RCC 7860 (cell line): ENCODE results near the gene EIPR1.
"Not testable (repeated sequence)": the region's sequence is repeated elsewhere in the genome, so short reads cannot be mapped to it uniquely, and the experiment has no call there.

Source experiments
- DNase-seq: peaks from one replicate; pipeline ENCODE4 v3.0.0-alpha.2; 2015; ENCODE audit warnings: low spot score
- FAIRE-seq: peaks from 2 replicates; lab custom pipeline; 2012; peaks lifted over from hg19 to GRCh38; lab: Jason Lieb, UNC

EIPR1 gene

GRCh38 chr2:3200420-3200939 is 177.1 kb downstream of the EIPR1 start:
- DNase-seq: no peak

GRCh38 chr2:3199627-3200345 is 177.8 kb downstream of the EIPR1 start:
- no peak for FAIRE-seq
- no peak for DNase-seq

More at GRCh38 chr2:3200420-3200939, 177.1 kb downstream of the EIPR1 start:
- no peak for FAIRE-seq

- not testable (repeated sequence) for DNase-seq, FAIRE-seq
These were observed 178.9 kb downstream of the EIPR1 start for GRCh38 chr2:3198671-3199192.

GRCh38 chr2:3198119-3198518 is 179.5 kb downstream of the EIPR1 start:
- no peak for FAIRE-seq

GRCh38 chr2:3197308-3197707 is 180.3 kb downstream of the EIPR1 start:
- no peak for FAIRE-seq
- DNase-seq: no peak

More at GRCh38 chr2:3198119-3198518, 179.5 kb downstream of the EIPR1 start:
- no peak for DNase-seq

- no peak for FAIRE-seq
- no peak for DNase-seq
These were observed 180.9 kb downstream of the EIPR1 start for GRCh38 chr2:3196716-3197115.

- no peak for FAIRE-seq
- no peak for DNase-seq
These were observed 181.8 kb downstream of the EIPR1 start for GRCh38 chr2:3195641-3196476.

- DNase-seq (no peak), FAIRE-seq (no peak)
These were observed 182.8 kb downstream of the EIPR1 start for GRCh38 chr2:3194828-3195227.

- FAIRE-seq: no peak
- DNase-seq: no peak
These were observed 183.9 kb downstream of the EIPR1 start for GRCh38 chr2:3193443-3194330.

- no peak for FAIRE-seq
- no peak for DNase-seq
These were observed 184.7 kb downstream of the EIPR1 start for GRCh38 chr2:3192920-3193319.

GRCh38 chr2:3192281-3192818 is 185.3 kb downstream of the EIPR1 start:
- FAIRE-seq: no peak
- no peak for DNase-seq

- FAIRE-seq (no peak), DNase-seq (no peak)
These were observed 187.7 kb downstream of the EIPR1 start for GRCh38 chr2:3189961-3190360.

- peak; percentile 33 for DNase-seq
- no peak for FAIRE-seq
These were observed 188.5 kb downstream of the EIPR1 start for GRCh38 chr2:3189076-3189591.

- FAIRE-seq (no peak), DNase-seq (no peak)
These were observed 189.1 kb downstream of the EIPR1 start for GRCh38 chr2:3188405-3188946.

- DNase-seq: no peak
- no peak for FAIRE-seq
These were observed 190.2 kb downstream of the EIPR1 start for GRCh38 chr2:3187467-3187866.

GRCh38 chr2:3186766-3187165 is 190.9 kb downstream of the EIPR1 start:
- no peak for FAIRE-seq
- no peak for DNase-seq

- FAIRE-seq (no peak), DNase-seq (no peak)
These were observed 191.7 kb downstream of the EIPR1 start for GRCh38 chr2:3185910-3186309.

GRCh38 chr2:3185256-3185655 is 192.4 kb downstream of the EIPR1 start:
- no peak for DNase-seq
- FAIRE-seq: no peak

- DNase-seq (no peak), FAIRE-seq (no peak)
These were observed 193.5 kb downstream of the EIPR1 start for GRCh38 chr2:3184167-3184566.

GRCh38 chr2:3183766-3184165 is 193.9 kb downstream of the EIPR1 start:
- DNase-seq: no peak
- no peak for FAIRE-seq
